ENCODE data around the gene CLDN9.

CLDN9 gene

GRCh38 chr16:3017794-3018506, 5.2 kb downstream of the CLDN9 start, which contains the start of gene CLDN6:
Gene CLDN6 (minus strand): TSS chr16:3018183. CDS start chr16:3016021, 2,162 bp downstream.
- no peak for DNase-seq (ENCODE audit: low read depth in 2 of 2, low spot score in 1 of 2)

- DNase-seq (ENCODE audit: low read depth in 2 of 2, low spot score in 1 of 2) = no peak
These were observed 7.0 kb downstream of the CLDN9 start for GRCh38 chr16:3019594-3020246.

GRCh38 chr16:3020247-3020603, 7.5 kb downstream of the CLDN9 start, which contains the start of gene TNFRSF12A:
Gene TNFRSF12A (plus strand): TSS chr16:3020368. CDS start chr16:3020398, 30 bp downstream.
- peak in 1 of 2 donors; percentile 36 for DNase-seq (ENCODE audit: low read depth in 2 of 2, low spot score in 1 of 2)

DNA sequence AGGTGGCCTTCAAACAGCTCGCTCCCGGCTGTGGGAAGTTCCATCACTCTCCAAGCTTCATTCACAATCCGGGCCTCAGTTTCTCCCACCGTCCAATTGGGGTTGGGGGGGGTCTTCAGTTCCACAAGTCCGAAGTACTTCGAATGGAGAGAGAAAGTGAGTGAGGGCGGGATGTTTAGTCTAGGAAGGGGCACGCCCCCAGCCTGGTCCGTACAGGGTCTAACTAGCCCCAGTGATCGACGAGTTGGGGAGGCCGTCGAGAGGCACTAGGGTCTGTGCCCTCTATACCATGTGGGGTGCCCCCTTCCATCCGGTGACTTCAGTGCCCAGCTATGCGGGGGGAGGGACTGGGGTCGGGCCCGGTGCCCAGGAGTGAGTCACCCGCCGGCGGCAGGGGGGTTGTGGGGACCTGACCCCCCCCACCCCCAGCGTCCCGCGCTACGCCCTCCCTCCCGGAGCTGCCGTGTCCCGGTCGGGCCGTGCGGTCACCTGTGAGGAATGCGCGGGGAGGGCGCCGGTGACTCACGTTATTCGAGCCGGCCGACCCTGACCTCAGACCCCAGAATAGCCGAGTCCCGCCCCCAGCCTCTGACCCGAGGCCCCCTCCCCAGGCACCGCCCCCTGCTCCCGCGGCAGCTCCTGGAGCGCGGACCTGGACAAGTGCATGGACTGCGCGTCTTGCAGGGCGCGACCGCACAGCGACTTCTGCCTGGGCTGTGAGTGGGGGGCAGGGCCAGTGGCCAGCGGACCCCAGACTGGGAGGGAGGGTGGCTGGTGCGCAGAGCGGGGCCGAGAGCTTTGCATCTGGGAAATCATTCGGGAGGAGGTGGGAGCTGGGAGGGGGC, 8.1 kb downstream of the CLDN9 start:
- peak; percentile 49 to 55 for DNase-seq (ENCODE audit: low read depth in 2 of 2, low spot score in 1 of 2)

DNA sequence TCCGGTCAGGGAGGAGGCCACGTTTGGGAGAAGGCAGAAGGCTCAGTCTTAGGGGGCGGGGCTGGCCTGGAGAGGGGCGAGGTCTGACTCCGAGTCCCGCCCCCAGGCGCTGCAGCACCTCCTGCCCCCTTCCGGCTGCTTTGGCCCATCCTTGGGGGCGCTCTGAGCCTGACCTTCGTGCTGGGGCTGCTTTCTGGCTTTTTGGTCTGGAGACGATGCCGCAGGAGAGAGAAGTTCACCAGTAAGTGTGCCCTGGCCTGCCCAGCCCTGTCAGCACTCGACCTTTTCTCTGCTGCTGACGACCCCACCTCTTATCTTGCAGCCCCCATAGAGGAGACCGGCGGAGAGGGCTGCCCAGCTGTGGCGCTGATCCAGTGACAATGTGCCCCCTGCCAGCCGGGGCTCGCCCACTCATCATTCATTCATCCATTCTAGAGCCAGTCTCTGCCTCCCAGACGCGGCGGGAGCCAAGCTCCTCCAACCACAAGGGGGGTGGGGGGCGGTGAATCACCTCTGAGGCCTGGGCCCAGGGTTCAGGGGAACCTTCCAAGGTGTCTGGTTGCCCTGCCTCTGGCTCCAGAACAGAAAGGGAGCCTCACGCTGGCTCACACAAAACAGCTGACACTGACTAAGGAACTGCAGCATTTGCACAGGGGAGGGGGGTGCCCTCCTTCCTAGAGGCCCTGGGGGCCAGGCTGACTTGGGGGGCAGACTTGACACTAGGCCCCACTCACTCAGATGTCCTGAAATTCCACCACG, 8.9 kb downstream of the CLDN9 start:
- DNase-seq (ENCODE audit: low read depth in 2 of 2, low spot score in 1 of 2) = peak in 1 of 2 donors; percentile 61

- peak; percentile 69 to 76 for DNase-seq (ENCODE audit: low read depth in 2 of 2, low spot score in 1 of 2)
These were observed 9.5 kb downstream of the CLDN9 start for GRCh38 chr16:3022208-3022683.

DNA sequence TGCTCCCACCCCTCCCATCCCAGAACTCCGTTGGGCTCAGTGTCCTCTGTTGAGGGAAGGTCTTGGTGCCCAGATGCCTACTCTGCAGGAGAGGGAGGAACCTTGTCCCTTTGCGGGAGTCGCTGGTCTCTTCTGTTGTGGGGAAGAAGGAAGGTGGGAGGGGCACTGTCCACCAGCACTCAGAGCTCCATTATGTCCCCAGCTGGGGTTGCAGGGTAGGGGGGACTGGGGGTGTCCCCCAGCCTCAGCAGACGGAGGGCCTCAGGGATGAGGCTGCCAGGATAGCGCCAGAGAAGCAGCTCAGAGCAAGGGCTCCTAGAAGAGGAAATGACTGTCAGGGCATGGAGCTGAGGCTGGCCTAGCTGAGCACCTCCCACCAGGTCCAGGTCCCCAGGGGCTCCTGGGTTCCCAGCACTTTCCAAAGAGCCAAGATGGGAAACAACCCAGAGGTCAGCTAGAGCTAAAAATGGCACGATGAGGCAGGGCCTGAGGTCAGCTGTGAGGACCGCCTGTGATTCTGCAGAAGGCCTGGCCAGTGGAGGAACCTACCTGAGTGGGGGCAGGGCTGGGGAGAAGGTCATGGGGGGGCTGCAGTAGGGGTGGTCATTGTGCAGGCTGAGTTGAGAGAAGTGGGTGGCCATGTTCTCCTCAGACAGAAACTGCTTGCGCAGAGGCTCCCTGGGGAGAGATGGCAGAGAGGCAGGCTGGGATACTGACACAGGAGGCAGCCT, 10.1 kb downstream of the CLDN9 start:
- no peak for DNase-seq (ENCODE audit: low read depth in 2 of 2, low spot score in 1 of 2)

GRCh38 chr16:3023415-3023668, 10.6 kb downstream of the CLDN9 start:
- DNase-seq (ENCODE audit: low read depth in 2 of 2, low spot score in 1 of 2) = no peak

DNA sequence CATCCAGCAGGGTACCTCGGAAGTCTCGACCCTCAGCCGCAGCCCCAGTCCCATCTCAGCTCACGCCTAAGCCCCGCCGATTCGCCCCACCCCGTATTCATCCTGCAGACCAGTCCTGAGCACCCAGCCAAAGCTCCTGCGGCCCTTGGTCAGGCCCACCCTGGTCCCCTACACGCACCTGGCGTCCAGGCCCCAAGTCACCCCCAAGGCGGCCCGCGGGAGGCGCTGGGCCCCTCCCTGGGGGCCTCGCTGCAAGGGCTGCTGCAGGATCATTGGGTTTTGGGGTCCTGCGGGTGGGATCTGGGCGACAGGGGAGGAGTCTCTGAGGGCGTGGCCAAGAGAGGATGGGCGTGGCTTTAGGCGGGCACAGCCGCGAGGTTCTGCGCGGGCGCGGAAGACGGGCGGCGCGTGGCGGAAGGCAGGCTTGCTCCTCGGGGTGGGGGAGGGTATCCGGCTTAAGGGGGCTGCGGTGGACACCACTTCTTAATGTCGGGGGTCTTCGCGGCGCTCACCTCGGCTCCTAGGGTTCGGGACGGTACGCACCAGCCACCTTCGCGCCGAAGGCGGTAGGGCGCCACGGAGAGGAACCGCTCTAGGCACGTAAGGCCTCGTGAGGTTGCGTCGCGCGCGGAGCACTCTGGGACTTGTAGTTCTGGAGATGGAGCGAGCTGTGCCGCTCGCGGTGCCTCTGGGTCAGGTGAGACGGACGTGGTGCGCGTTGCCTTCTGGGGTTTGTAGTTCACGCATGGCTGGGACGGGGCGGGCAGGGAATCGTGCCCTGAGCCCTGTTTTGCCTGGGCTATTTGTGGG, 11.2 kb downstream of the CLDN9 start, which contains the start of the genes HCFC1R1 and THOC6:
HCFC1R1 (minus strand) TSS at position 274 of the 810 bp plus-strand sequence; CDS start at position 273, 1 bp downstream.
THOC6 (plus strand) TSS at position 367 of the 810 bp plus-strand sequence; CDS start at position 659, 292 bp downstream.
- DNase-seq (ENCODE audit: low read depth in 2 of 2, low spot score in 1 of 2) = peak; percentile 83 to 88

DNA sequence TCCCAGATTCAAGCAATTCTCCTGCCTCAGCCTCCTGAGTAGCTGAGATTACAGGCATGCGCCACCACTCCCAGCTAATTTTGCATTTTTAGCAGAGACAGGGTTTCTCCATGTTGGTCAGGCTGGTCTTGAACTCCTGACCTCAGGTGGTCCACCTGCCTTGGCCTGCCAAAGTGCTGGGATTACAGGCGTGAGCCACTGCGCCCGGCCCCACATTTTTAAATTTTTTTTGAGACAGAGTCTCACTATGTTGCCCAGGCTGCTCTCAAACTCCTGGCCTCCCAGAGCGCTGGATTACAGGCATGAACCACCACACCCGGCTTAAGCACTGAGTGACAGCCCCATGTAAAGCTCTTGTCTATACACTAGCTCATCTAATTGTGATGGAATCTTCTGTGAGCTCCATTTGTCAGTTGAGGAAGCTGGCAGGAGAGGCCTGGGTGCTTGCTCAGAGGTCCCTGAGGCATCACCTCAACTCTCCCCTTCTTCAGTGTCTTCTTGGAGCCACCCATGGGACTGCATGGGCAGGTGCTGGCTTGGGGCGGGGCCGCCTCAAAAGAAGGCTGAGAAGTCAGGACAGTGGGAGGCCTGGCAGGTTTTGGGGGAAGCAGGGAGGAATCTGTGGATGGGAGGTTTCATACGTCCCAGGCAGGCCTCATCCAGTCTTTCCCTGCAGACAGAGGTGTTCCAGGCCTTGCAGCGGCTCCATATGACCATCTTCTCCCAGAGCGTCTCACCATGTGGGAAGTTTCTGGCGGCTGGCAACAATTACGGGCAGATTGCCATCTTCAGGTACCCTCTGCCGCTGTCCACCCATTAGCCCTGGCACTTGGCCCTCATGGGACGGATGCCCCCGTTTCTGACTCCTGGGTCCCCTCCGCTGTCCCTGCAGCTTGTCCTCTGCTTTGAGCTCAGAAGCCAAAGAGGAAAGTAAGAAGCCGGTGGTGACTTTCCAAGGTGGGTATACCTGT, 12.6 kb downstream of the CLDN9 start:
- no peak for DNase-seq (ENCODE audit: low read depth in 2 of 2, low spot score in 1 of 2)

GRCh38 chr16:3026003-3026378, 13.3 kb downstream of the CLDN9 start:
- DNase-seq (ENCODE audit: low read depth in 2 of 2, low spot score in 1 of 2) = no peak

- DNase-seq (ENCODE audit: low read depth in 2 of 2, low spot score in 1 of 2) = no peak
These were observed 14.1 kb downstream of the CLDN9 start for GRCh38 chr16:3026609-3027488.

GRCh38 chr16:3027489-3027795, 14.7 kb downstream of the CLDN9 start:
- DNase-seq (ENCODE audit: low read depth in 2 of 2, low spot score in 1 of 2) = no peak

DNA sequence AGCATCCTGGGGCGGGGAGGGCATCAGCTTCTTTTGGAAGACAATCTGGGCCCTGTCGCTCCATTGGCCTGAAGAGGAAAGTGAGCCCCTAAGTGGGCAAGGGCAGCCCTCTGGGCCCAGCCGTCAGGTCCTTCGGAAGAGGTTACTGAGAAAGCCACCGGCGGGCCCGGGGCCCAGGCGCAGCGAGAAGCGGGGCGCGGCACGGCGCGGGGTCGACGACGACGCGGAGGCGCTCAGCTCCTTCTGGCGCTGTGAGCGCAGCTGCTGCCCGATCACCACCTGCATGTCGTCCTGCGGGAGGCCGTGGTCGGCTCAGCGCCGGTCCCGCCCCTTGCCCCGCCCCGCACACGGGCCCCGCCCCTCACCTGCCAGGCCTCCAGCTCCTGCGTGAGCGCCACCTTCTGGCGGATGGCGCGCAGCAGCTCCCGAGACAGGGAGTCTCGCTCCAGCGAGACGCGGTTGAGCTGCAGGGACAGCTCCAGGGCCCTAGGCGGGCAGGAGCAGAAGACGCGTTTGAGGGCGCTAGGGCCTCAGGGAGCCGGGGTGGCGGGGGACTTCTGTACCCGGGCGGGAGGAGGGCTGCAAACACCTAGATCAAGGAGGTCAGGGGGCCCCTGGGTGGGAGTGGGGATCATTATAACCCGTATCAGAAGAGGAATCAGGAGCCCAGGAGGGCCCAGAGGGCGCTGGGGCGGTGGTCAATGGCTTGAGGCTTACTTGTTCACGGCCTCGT, 15.4 kb downstream of the CLDN9 start:
- DNase-seq (ENCODE audit: low read depth in 2 of 2, low spot score in 1 of 2) = peak; percentile 72 to 73

DNA sequence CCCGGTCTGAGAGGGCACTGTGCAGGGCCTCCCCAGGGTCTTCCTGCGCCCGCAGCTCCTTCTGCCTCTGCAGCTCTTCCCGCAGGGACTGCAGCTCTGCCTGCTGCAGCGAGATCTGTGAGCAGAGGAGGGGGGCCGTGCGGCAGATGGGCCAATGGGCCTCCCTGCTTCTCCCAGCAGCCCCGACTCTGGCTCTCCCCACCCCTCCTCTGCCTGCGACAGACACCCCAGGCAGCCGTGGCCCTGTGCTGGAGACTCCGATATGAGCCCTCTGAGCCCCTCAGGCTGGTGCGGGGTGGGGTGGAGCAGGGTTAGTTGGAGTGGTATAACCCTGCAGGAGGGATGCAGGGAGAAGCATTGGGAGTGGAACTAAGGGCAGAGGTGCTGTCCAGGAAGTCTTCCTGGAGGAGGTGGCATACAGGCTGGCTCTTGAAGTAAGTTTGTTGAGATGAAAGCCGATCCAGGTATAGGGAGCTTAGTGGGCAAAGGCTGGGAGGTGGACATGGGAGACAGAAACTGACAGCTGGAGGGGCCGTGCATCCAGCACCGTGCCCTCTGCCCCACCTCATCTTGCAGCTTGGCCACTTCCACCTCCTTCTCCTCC, 16.1 kb downstream of the CLDN9 start:
- DNase-seq (ENCODE audit: low read depth in 2 of 2, low spot score in 1 of 2) = no peak

DNA sequence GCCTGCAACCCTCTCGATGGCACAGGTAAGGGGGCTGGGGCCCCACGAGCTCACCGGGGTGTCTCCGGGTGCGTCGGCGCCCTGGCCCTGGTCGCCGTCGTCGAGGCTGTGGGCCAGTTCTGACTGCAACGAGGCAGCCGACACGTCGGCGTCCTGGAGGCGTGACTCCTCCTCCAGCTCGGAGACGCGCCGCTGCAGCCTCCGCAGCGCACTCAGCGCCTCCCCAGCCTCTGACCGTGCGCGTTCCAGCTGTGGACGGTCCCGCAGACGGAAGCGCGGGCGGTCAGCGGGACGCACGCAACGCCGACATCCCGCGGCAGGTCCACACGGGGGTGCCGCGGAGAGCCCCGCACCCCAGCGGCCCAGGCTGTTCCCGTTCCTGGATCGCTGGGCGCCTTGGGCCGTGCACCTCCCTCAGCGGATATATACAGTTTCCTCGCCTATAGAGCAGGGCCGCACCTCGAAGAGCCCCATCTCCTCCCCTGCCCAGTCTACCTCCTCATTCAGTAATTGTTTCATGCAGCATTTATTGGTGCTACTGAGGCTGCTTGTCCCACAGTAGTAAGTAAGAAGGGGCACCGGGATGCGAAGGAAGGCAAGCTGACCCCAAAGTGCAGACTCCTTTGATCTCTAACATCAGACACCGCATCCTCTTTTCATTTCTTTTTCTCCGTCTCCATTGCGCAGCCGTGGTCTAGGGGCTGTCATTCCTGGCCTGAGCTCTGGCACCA, 16.9 kb downstream of the CLDN9 start:
- no peak for DNase-seq (ENCODE audit: low read depth in 2 of 2, low spot score in 1 of 2)
